B cell (primary cell): Measurements from ENCODE around the gene PHF21B. TPM values are rescaled to one million over a fixed set of nuclear protein-coding genes. Genes with fewer than 3 reads are reported as not detected.

ENCODE experiments used
- ATAC-seq: fragments of 200-7000 bp; cut with Tn5 transposase; one replicate; pipeline ENCODE4 v1.10.0; 2021; ENCODE audit warnings: low read depth, mild to moderate bottlenecking, moderate number of reproducible peaks, moderate library complexity
- CTCF ChIA-PET: fragments of 350-600 bp; sonication (Branson Sonifier 250); formaldehyde crosslinking; loops from one replicate; lab custom pipeline; 2021; ENCODE audit warnings: antibody characterized with exemption, inconsistent platforms; lab: Charles Lee
- POLR2A ChIA-PET: fragments of 350-600 bp; sonication (Branson Sonifier 250); formaldehyde crosslinking; loops from one replicate; lab custom pipeline; 2021; ENCODE audit warnings: antibody characterized with exemption; lab: Charles Lee
- DNase-seq: peaks from one replicate; pipeline ENCODE4 v3.0.0; 2013
- H2AFZ ChIP-seq: 2 replicates; pipeline ENCODE4 v1.6.1; 2012; ENCODE audit warnings: mild to moderate bottlenecking, low read depth, low read length; ENCODE audit not compliant: insufficient read depth, poor library complexity, severe bottlenecking
- H3K27ac ChIP-seq, 2 donors: 1 replicate in 1 of 2; 2 replicates in 1 of 2; pipeline ENCODE4 v1.5.1; 2012 to 2013; ENCODE audit warnings: low read length in 2 of 2, mild to moderate bottlenecking in 2 of 2, moderate library complexity in 1 of 2
- H3K27me3 ChIP-seq, 4 experiments: fragments of 200-600 bp in 1 of 4; sonication (generic) in 1 of 4; replicated peaks in 1 of 4; 1 replicate in 2 of 4; 2 replicates in 2 of 4; pipeline versions ENCODE4 v1.6.1 to v1.7.0; 2013 to 2016; ENCODE audit warnings: low read length in 3 of 4, mild to moderate bottlenecking in 2 of 4, mixed read lengths in 1 of 4, moderate library complexity in 1 of 4; ENCODE audit not compliant: insufficient read depth in 4 of 4, control insufficient read depth in 3 of 4; ENCODE audit errors: control extremely low read depth in 1 of 4
- H3K36me3 ChIP-seq, 2 experiments: replicated peaks in 1 of 2; 1 replicate in 1 of 2; 2 replicates in 1 of 2; pipeline versions ENCODE4 v1.6.1 to v1.7.1; 2013; ENCODE audit warnings: low read length in 1 of 2; ENCODE audit not compliant: insufficient read depth in 2 of 2, control insufficient read depth in 1 of 2; ENCODE audit errors: control extremely low read depth in 1 of 2, extremely low read depth in 1 of 2
- H3K4me1 ChIP-seq, 2 donors: fragments of 200-600 bp in 1 of 2; sonication (generic) in 1 of 2; 1 replicate in 1 of 2; 2 replicates in 1 of 2; pipeline versions ENCODE4 v1.5.1 to v1.6.1; 2013 to 2017; ENCODE audit warnings: low read length in 2 of 2; ENCODE audit not compliant: control insufficient read depth in 2 of 2, insufficient read depth in 2 of 2
- H3K4me2 ChIP-seq: replicated peaks from 2 replicates; pipeline ENCODE3; 2012; ENCODE audit warnings: mild to moderate bottlenecking, low read depth, low read length; ENCODE audit not compliant: poor library complexity, severe bottlenecking
- H3K4me3 ChIP-seq, 5 experiments: fragments of 200-600 bp in 1 of 5; sonication (generic) in 1 of 5; 1 replicate in 3 of 5; 2 replicates in 2 of 5; pipeline versions ENCODE4 v1.5.1 to v1.7.0; 2011 to 2016; ENCODE audit warnings: low read length in 4 of 5, mild to moderate bottlenecking in 4 of 5, low read depth in 2 of 5, control low read depth in 1 of 5, moderate library complexity in 1 of 5; ENCODE audit not compliant: insufficient read depth in 1 of 5; ENCODE audit errors: control extremely low read depth in 1 of 5, extremely low read depth in 1 of 5
- H3K79me2 ChIP-seq: fragments of 200-600 bp; sonication (generic); one replicate; pipeline ENCODE4 v1.6.0; 2016; ENCODE audit warnings: low read length; ENCODE audit not compliant: control insufficient read depth, insufficient read depth
- H3K9ac ChIP-seq: fragments of 200-600 bp; sonication (generic); 2 replicates; pipeline ENCODE4 v1.6.1; 2017; ENCODE audit warnings: mild to moderate bottlenecking, low read length, moderate library complexity
- H3K9me3 ChIP-seq, 3 donors: one replicate each; pipeline versions ENCODE4 v1.6.1 to v1.7.1; 2013; ENCODE audit warnings: low read length in 2 of 3; ENCODE audit not compliant: control insufficient read depth in 2 of 3, insufficient read depth in 1 of 3; ENCODE audit errors: control extremely low read depth in 1 of 3
- H4K20me1 ChIP-seq: 2 replicates; pipeline ENCODE4 v1.6.0; 2012; ENCODE audit warnings: mild to moderate bottlenecking, low read length; ENCODE audit not compliant: insufficient read depth, control insufficient read depth, poor library complexity, severe bottlenecking
- H3K27ac Mint-ChIP-seq: one replicate; pipeline ENCODE4 v1.8.0; 2021; ENCODE audit warnings: mixed read lengths
- H3K27me3 Mint-ChIP-seq: one replicate; pipeline ENCODE4 v1.8.0; 2021; ENCODE audit warnings: mixed read lengths
- H3K4me1 Mint-ChIP-seq: one replicate; pipeline ENCODE4 v1.8.0; 2021; ENCODE audit warnings: mixed read lengths
- H3K4me3 Mint-ChIP-seq: one replicate; pipeline ENCODE4 v1.8.0; 2021; ENCODE audit warnings: mixed read lengths
- H3K9me3 Mint-ChIP-seq: one replicate; pipeline ENCODE4 v1.8.0; 2022; ENCODE audit warnings: mixed read lengths; ENCODE audit not compliant: insufficient read depth
- CTCF ChIP-seq: fragments of 200-600 bp; IDR thresholded peaks from one replicate; pipeline ENCODE4 v1.8.0; 2022; ENCODE audit warnings: antibody characterized with exemption, mild to moderate bottlenecking
- EZH2 ChIP-seq: IDR thresholded peaks from 2 replicates; pipeline ENCODE4 v1.6.1; 2012; ENCODE audit warnings: borderline replicate concordance, low read depth, mild to moderate bottlenecking, moderate library complexity, low read length; ENCODE audit not compliant: insufficient read depth, poor library complexity, severe bottlenecking
- WGBS: methylation state at CpG from one replicate; pipeline ENCODE4 v1.1.5; 2013; ENCODE audit warnings: missing lambda C conversion rate; ENCODE audit not compliant: insufficient coverage; 5-methylcytosine and 5-hydroxymethylcytosine counted together
- intact Hi-C: fragments of 100-400 bp; cut with micrococcal nuclease; formaldehyde crosslinking; loops from one replicate; pipeline ENCODE4 v1.10.0; 2022
- polyA plus RNA-seq: library from polyadenylated mRNA; depleted of rRNA; stranded (reverse); fragments of >200 nt; gene quantifications from 2 replicates; pipeline ENCODE4 v1.2.3, GENCODE V29; 2012
- total RNA-seq, 2 donors: library from RNA; stranded (reverse); fragments of 120-200 nt in 1 of 2; gene quantifications; 1 replicate in 1 of 2; 2 replicates in 1 of 2; pipeline versions ENCODE4 v1.2.3 to v1.2.4, GENCODE V29; 2013 to 2022

Gene PHF21B
- total and polyA plus RNA-seq, 2 donors (not counting 1 experiment from before 2014, with no cell fraction given) = not detected

GRCh38 chr22:44979154-44979553 is 30.7 kb downstream of the PHF21B start:
- no peaks in the 10 kb centered on the region for H3K4me1 ChIP-seq
- no peak overlapping the region for H3K4me3 ChIP-seq
- POLR2A ChIA-PET = no interaction called here
- H3K9me3 ChIP-seq = peaks cover 0 to 13% (median 0%) of the 10 kb centered on the region in 3 donors
- no peak for TF ChIP-seq CTCF
- H4K20me1 ChIP-seq = no peaks in the 10 kb centered on the region
- Mint-ChIP-seq H3K4me3 (no peak overlapping the region), H3K27ac (no peak overlapping the region), H3K27me3 (peaks cover 7% of the 10 kb centered on the region), H3K9me3 (no peaks in the 10 kb centered on the region), H3K4me1 (no peaks in the 10 kb centered on the region)
- H3K36me3 ChIP-seq = no peaks in the 10 kb centered on the region
- no peak overlapping the region for H2AFZ ChIP-seq
- H3K9ac ChIP-seq = no peak overlapping the region
- no peak overlapping the region for H3K4me2 ChIP-seq
- CTCF ChIA-PET = no interaction called here
- H3K27ac ChIP-seq = no peak overlapping the region
- H3K27me3 ChIP-seq = peaks cover 0 to 3% (median 0%) of the 10 kb centered on the region in 4 experiments
- WGBS = 80% methylated on average over 6 of the region's 6 CpGs
- ATAC-seq (no peak), DNase-seq (no peak)
- intact Hi-C loops = no loop called here
- no peaks in the 10 kb centered on the region for H3K79me2 ChIP-seq

- H3K27me3 ChIP-seq = peaks cover 0 to 3% (median 0%) of the 10 kb centered on the region in 4 experiments
Observed at GRCh38 chr22:44975427-44976262, 34.2 kb downstream of the PHF21B start.

More at GRCh38 chr22:44975427-44976262, 34.2 kb downstream of the PHF21B start:
- no peak overlapping the region for H3K27ac Mint-ChIP-seq
- no peak overlapping the region for H2AFZ ChIP-seq
- H3K4me1 Mint-ChIP-seq = no peaks in the 10 kb centered on the region
- ChIA-PET CTCF (no interaction called here), POLR2A (no interaction called here)
- H3K9me3 Mint-ChIP-seq = no peaks in the 10 kb centered on the region
- TF ChIP-seq CTCF (no peak), EZH2 (no peak)
- H3K27me3 Mint-ChIP-seq = peaks cover 15% of the 10 kb centered on the region
- H3K36me3 ChIP-seq = no peaks in the 10 kb centered on the region
- intact Hi-C loops = no loop called here
- H4K20me1 ChIP-seq = no peaks in the 10 kb centered on the region
- no peak overlapping the region for H3K4me3 ChIP-seq
- H3K4me1 ChIP-seq = no peaks in the 10 kb centered on the region
- peaks cover 0 to 13% (median 0%) of the 10 kb centered on the region in 3 donors for H3K9me3 ChIP-seq
- ATAC-seq = peak; percentile 21
- H3K79me2 ChIP-seq = no peaks in the 10 kb centered on the region
- no peak overlapping the region for H3K27ac ChIP-seq
- H3K4me3 Mint-ChIP-seq = no peak overlapping the region
- WGBS = 34% methylated on average over 16 of the region's 22 CpGs
- peak; percentile 35 for DNase-seq
- H3K4me2 ChIP-seq = no peak overlapping the region
- H3K9ac ChIP-seq = no peak overlapping the region
